ENCODE measurements around the gene CUL4A. TPM values are rescaled to one million over a fixed set of nuclear protein-coding genes. Genes with fewer than 3 reads are reported as not detected.
A peak's percentile ranks its signal among the peaks of the same experiment; 100 is the strongest.
"Not testable (repeated sequence)": the region's sequence is repeated elsewhere in the genome, so short reads cannot be mapped to it uniquely, and the experiment has no call there.

CUL4A gene
- total RNA-seq, 1 experiment from 2014 or later, result 184 TPM

DNA sequence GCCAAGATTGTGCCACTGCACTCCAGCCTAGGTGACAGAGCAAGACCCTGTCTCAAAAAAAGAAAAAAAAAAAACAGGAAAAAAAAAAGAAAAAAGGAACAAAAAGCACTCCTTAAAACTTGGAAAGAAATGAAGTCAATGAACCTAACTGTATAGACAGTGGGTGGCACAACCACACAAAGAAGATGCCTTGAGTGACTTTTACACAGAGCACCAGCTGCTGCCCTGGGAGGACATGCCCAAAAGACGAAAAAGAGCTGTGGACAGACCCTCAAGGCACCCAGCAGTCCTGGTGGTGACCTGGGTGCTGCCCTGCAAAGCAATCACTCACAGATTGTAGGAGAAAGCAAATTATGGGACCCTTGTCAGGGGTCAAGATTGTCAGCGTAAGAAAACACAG lies 81.7 kb downstream of the CUL4A start:
- no peak for DNase-seq (ENCODE audit: low spot score)

DNA sequence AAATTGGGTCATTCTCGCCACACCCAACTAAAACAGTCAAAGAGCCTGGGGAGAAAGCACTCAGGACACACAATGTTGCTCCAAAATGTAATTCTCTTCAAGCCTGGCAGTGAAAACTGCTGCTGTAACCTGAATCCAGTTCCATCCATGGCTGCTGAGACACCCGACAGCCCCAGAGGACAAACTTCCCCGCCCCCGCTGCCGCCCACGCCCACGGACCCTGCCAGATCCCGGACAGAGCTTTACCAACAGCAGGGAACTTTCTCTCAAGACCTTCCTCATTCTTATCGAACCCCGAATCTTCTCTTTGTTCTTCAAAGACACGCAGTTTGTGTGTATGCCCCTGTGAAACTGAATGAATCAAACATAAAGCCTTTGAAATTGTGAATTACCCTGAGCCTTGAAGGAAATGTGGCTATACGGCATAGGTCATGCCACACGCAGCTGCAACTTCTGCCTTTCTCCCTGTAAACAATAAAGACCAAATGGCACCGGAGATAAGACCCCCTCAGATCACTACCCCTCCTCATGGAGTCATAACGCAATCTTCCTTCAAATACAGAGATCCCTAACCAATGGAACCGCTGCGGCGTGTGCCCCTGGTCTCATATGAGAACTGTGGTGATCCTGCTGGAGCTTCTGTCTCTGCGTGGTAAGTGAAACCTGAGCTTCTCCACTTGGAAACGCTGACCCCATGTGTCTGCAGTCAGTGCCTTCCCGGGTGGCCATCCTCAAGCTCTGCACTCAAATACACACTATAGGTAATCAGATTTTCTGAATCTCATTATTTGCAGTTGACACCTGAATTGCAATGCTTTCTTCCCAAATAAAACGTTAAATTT lies 82.8 kb downstream of the CUL4A start:
- no peak for DNase-seq (ENCODE audit: low spot score)

GRCh38 chr13:113293686-113294085 lies 84.3 kb downstream of the CUL4A start:
- no peak for DNase-seq (ENCODE audit: low spot score)

DNA sequence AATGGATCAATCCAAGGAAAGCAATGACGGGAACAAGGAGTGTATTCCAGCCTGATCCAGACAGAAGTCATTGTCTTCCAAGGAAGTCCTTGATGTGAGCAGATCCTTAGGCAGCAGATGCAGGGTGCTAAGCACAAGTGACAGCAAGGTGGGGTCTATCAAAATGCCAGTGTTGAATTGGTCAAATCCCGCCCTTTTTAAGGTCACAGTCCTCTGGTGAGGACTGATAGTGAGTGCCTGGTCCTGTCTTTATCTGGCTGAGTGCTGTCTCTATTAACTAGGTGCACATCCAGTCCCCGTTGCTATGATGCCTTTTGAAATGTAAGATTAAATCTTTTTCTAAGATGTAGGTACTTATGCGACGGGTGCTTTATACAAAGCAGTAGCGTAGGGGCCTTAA lies 86.4 kb downstream of the CUL4A start:
- DNase-seq (ENCODE audit: low spot score), result no peak

DNA sequence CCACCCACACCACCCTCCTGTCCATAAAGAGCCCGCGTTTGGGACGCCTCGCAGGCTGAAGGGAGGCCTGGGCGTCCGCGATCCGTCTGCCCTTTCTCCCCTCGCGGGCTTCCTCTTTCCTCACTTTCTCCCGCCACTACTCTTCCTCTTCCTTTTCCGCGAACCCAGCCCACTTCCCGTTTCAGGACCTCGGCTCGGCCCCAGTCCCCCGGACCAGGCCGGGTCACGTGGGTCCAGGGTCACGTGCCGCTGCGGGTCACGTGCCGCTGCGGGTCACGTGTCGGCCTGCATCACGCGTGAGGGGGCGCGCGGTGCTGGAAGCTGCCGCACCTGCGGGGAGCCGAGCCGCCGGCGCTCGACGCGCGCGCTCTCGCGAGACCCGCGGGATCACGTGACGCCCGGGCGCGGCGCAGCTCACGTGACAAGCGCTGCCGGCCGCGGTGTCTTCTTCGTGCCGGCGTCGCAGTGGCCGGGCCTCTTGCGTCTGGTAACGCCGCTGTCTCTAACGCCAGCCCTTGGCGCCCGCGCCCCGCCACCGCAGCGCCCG lies 87.5 kb downstream of the CUL4A start, which contains the start of gene LAMP1:
Gene LAMP1 (plus strand): TSS at position 417 of the 547 bp plus-strand sequence. CDS start 196 bp downstream, outside the sequence.
- peak; percentile 98 for DNase-seq (ENCODE audit: low spot score)

GRCh38 chr13:113297370-113298042 lies 88.1 kb downstream of the CUL4A start:
- DNase-seq (ENCODE audit: low spot score), result no peak

DNA sequence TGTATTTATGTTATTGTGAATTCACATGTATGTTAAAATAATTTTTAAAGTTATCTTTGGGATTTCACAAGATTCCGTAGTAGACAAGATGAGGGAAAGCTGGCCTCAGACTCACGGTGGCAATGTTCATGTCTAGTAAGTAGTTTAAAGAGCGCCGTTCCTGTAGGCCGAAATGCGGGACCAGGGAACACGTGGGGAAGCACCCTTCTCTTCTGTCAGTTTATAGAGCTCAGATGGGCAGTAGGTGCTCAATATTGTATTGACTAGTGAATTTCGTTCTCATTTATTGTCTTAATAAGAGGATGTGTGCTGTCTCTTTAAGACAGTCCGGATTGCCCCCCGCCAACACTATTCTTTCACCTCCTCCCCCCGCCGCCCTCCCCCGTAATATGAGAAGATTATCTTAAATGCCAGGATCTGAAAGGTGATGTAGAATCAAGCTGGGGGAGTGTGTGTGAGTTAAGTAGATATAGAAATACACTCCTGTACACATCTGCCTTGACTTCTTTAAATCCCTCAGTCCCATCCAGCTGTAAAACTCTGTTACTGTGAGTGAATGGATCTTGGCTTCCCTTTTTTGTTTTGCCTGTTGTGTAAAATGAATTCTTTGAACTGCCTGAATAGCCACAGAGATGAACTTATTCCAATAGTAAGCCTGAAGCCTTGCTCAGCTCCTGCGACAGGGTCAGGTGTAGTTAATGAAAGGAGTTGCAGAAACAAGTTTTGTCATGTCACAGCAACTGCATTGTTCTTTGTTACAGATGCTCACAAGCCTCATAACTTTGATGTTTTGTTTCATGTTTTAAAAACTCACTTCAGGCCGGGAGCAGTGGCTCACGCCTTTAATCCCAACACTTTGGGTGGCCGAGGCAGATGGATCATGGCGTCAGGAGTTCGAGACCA lies 88.9 kb downstream of the CUL4A start:
- DNase-seq (ENCODE audit: low spot score), result peak; percentile 45

- DNase-seq (ENCODE audit: low spot score), result no peak
These were observed 90.5 kb downstream of the CUL4A start for GRCh38 chr13:113299951-113300350.

DNA sequence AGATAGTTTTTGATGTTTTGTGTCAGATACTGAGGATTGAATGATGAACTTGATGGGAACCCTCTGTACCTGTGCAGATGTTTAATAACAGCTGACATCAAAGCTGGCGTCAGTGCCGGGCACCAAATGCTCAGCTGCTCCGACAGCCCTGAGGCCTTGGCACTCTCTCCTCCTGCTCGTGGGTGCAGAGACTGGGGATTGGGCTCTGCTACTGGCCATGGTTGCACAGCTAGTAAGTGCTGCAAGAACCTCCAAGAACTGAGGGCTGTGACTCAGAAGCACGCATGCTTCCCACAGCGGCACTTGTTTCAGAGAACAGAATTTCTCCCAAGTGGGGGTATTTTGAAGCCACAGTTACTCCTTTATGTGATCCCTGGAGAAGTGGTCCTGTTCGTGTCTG lies 93.6 kb downstream of the CUL4A start:
- no peak for DNase-seq (ENCODE audit: low spot score)

- DNase-seq (ENCODE audit: low spot score), result no peak
These were observed 94.7 kb downstream of the CUL4A start for GRCh38 chr13:113304121-113304520.

- DNase-seq (ENCODE audit: low spot score), result no peak
These were observed 95.8 kb downstream of the CUL4A start for GRCh38 chr13:113305208-113305607.

DNA sequence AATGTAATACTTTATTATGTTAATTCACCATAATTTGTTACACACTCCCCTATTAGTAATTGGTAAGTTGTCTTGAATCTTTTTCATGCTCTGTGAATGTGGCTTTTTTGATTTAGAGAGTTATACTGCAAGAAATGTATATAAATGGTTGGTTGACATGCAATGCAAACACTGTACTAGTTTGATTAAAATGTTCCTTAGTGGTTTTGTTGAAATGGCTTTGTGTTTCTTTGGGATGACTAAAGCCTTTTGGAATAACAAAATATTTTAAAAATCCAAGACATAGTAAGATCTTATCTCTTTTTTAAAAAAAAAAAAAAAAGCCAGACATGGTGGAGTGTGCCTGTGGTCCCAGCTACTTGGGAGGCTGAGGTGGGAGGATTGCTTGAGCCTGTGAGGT lies 98.1 kb downstream of the CUL4A start:
- no peak for DNase-seq (ENCODE audit: low spot score)

GRCh38 chr13:113309473-113309872 lies 100.1 kb downstream of the CUL4A start:
- no peak for DNase-seq (ENCODE audit: low spot score)

- DNase-seq (ENCODE audit: low spot score), result not testable (repeated sequence)
These were observed 104.7 kb downstream of the CUL4A start for GRCh38 chr13:113314112-113314511.

DNA sequence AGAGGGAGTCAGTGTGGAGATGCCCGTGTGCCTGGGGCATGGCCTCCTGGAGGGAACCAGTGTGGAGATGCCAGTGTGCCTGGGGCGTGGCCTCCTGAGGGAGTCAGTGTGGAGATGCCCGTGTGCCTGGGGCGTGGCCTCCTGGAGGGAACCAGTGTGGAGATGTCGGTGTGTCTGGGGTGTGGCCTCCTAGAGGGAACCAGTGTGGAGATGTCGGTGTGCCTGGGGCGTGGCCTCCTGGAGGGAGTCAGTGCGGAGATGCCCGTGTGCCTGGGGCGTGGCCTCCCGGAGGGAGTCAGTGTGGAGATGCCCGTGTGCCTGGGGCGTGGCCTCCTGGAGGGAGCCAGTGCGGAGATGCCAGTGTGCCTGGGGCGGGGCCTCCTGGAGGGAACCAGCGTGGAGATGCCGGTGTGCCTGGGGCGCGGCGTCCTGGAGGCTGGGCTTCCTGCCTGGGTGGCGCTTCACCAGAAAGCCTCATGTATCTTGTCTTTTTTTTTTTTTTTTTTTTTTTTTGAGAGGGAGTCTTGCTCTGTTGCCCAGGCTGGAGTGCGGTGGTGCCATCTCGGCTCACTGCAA lies 105.6 kb downstream of the CUL4A start:
- DNase-seq (ENCODE audit: low spot score), result not testable (repeated sequence)

- DNase-seq (ENCODE audit: low spot score), result no peak
These were observed 106.6 kb downstream of the CUL4A start for GRCh38 chr13:113315992-113316391.

Small RNAs within 50 kb of the gene (small RNA-seq; reads per million reads assigned to genes)
- not detected for gene AL137002.1
- gene MIR8075, result not detected

Other genes with a start within 250 kb of the CUL4A start
- gene MCF2L, start 240.4 kb upstream of the CUL4A start, total RNA-seq (2014; rRNA removed; shearing (Covaris generic)), result 46.7 and 53.2 TPM in 2 replicates
- not detected in 2 replicates for gene F7, start 103.8 kb upstream of the CUL4A start, total RNA-seq (2014; rRNA removed; shearing (Covaris generic))
- 0.05 TPM in 1 of 2 replicates, not detected in the other for gene F10, start 86.8 kb upstream of the CUL4A start, total RNA-seq (2014; rRNA removed; shearing (Covaris generic))
- not detected in 2 replicates for gene PROZ, start 51.0 kb upstream of the CUL4A start, total RNA-seq (2014; rRNA removed; shearing (Covaris generic))
- 62.4 and 69.0 TPM in 2 replicates for gene PCID2, start 944 bp upstream of the CUL4A start, total RNA-seq (2014; rRNA removed; shearing (Covaris generic))
- 235 and 257 TPM in 2 replicates for gene LAMP1, start 87.6 kb downstream of the CUL4A start, total RNA-seq (2014; rRNA removed; shearing (Covaris generic))
- gene GRTP1, start 154.5 kb downstream of the CUL4A start, total RNA-seq (2014; rRNA removed; shearing (Covaris generic)), result 55.9 and 66.4 TPM in 2 replicates
- 1.8 and 3.3 TPM in 2 replicates for gene ADPRHL1, start 243.9 kb downstream of the CUL4A start, total RNA-seq (2014; rRNA removed; shearing (Covaris generic))

Data from HT-29 (cell line).